IMR-90 (cell line): ENCODE data around the gene CAMTA1.

ENCODE experiments used
- CEBPB ChIP-seq: IDR thresholded peaks from 2 replicates; pipeline ENCODE4 v1.6.1; 2012; ENCODE audit warnings: low read depth, low read length, improper control_type of control experiment
- CHD1 ChIP-seq: IDR thresholded peaks from 2 replicates; pipeline ENCODE4 v1.6.1; 2012; ENCODE audit warnings: low read depth, low read length, improper control_type of control experiment
- CTCF ChIP-seq: conservative IDR thresholded peaks from 2 replicates; pipeline ENCODE4 v1.5.1; 2012; ENCODE audit warnings: mild to moderate bottlenecking, low read depth, low read length, improper control_type of control experiment
- POLR2A ChIP-seq: IDR thresholded peaks from 2 replicates; pipeline ENCODE4 v1.6.1; 2012; ENCODE audit warnings: mild to moderate bottlenecking, low read depth, low read length
- RAD21 ChIP-seq: IDR thresholded peaks from 2 replicates; pipeline ENCODE4 v1.6.1; 2012; ENCODE audit warnings: low read length, improper control_type of control experiment
- RFX5 ChIP-seq: IDR thresholded peaks from 2 replicates; pipeline ENCODE4 v1.8.0; 2012; ENCODE audit warnings: low read depth, mild to moderate bottlenecking, low read length, moderate library complexity
- TF ChIP-seq, protein P1 (sequence below): fragments of 150-350 bp; IDR thresholded peaks from 2 replicates; pipeline ENCODE4 v1.6.1; 2017; ENCODE audit warnings: mild to moderate bottlenecking, antibody characterized with exemption, low read length, low read depth

DNA sequence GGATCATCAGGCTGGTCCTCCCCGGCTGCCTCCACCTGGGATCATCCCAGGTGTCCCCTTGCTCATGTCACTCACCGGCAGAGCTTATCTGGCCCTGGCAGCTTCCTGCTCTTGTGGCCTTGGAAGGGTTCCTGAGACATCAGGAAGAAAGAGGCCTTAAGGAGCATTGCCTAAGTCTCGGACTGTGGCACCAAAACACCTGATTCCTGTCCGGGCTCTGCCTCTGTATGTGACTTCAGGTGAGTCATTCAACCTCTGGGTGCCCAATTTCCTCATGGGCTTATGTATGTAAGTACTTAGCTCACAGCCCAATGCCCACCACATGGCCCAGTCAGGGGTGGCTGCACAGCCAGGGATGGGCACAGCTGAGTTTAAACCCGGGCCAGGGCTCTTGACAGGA is 729.9 kb downstream of the CAMTA1 start:
- TF ChIP-seq POLR2A (no peak), RFX5 (no peak), CTCF (no peak), RAD21 (no peak), CEBPB (no peak), CHD1 (no peak)
- TF ChIP-seq, protein P1, sequence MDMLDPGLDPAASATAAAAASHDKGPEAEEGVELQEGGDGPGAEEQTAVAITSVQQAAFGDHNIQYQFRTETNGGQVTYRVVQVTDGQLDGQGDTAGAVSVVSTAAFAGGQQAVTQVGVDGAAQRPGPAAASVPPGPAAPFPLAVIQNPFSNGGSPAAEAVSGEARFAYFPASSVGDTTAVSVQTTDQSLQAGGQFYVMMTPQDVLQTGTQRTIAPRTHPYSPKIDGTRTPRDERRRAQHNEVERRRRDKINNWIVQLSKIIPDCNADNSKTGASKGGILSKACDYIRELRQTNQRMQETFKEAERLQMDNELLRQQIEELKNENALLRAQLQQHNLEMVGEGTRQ: no peak
